GM23338 (cell line): Measurements from ENCODE around the gene STX1B. TPM values are rescaled to one million over a fixed set of nuclear protein-coding genes. Genes with fewer than 3 reads are reported as not detected.

Experiments used
- ATAC-seq: fragments of 200-7000 bp; cut with Tn5 transposase; 3 replicates; pipeline ENCODE4 v1.9.1; 2020
- DNase-seq: peaks from one replicate; pipeline ENCODE4 v3.0.0-alpha.2; 2015; ENCODE audit warnings: low spot score
- H2AFZ ChIP-seq: fragments of 200-600 bp; sonication (generic); 2 replicates; pipeline ENCODE4 v1.8.0; 2016; ENCODE audit warnings: antibody characterized with exemption, mild to moderate bottlenecking, moderate library complexity
- H3F3A ChIP-seq: fragments of 200-600 bp; sonication (generic); replicated peaks from 2 replicates; pipeline ENCODE4 v1.8.0; 2017; ENCODE audit warnings: antibody characterized with exemption, mixed run types, low read depth
- H3K27ac ChIP-seq: fragments of 200-600 bp; sonication (generic); 2 replicates; pipeline ENCODE4 v1.6.1; 2016; ENCODE audit warnings: low read depth
- H3K27me3 ChIP-seq: fragments of 200-600 bp; sonication (generic); 2 replicates; pipeline ENCODE4 v1.8.0; 2016; ENCODE audit warnings: mild to moderate bottlenecking, mixed run types, moderate library complexity; ENCODE audit not compliant: insufficient read depth
- H3K36me3 ChIP-seq: fragments of 200-600 bp; sonication (generic); 2 replicates; pipeline ENCODE4 v1.8.0; 2016; ENCODE audit warnings: mild to moderate bottlenecking; ENCODE audit not compliant: insufficient read depth
- H3K4me1 ChIP-seq: fragments of 200-600 bp; sonication (generic); 2 replicates; pipeline ENCODE4 v1.8.0; 2016; ENCODE audit warnings: mild to moderate bottlenecking, moderate library complexity; ENCODE audit not compliant: insufficient read depth
- H3K4me2 ChIP-seq: fragments of 200-600 bp; sonication (generic); 2 replicates; pipeline ENCODE4 v1.7.1; 2017; ENCODE audit warnings: mixed run types
- H3K4me3 ChIP-seq: fragments of 200-600 bp; sonication (generic); 2 replicates; pipeline ENCODE4 v1.6.1; 2016; ENCODE audit warnings: mixed run types
- H3K79me2 ChIP-seq: fragments of 200-600 bp; sonication (generic); replicated peaks from 2 replicates; pipeline ENCODE4 v1.8.0; 2017; ENCODE audit warnings: mild to moderate bottlenecking; ENCODE audit not compliant: insufficient read depth
- H3K9me2 ChIP-seq: fragments of 200-600 bp; sonication (generic); 2 replicates; pipeline ENCODE4 v1.8.0; 2017; ENCODE audit not compliant: insufficient read depth
- H4K20me1 ChIP-seq: fragments of 200-600 bp; sonication (generic); replicated peaks from 2 replicates; pipeline ENCODE4 v1.8.0; 2017; ENCODE audit warnings: mild to moderate bottlenecking; ENCODE audit not compliant: insufficient read depth
- H3K27ac Mint-ChIP-seq: 2 replicates; pipeline ENCODE4 v1.8.0; 2020; ENCODE audit warnings: inconsistent platforms, mild to moderate bottlenecking, moderate library complexity, mixed read lengths
- H3K27me3 Mint-ChIP-seq: 3 replicates; pipeline ENCODE4 v1.8.0; 2022; ENCODE audit warnings: low read depth, mild to moderate bottlenecking, moderate library complexity, mixed read lengths, inconsistent platforms; ENCODE audit not compliant: insufficient read depth, poor library complexity
- H3K36me3 Mint-ChIP-seq: 3 replicates; pipeline ENCODE4 v1.8.0; 2021; ENCODE audit warnings: low read depth, mild to moderate bottlenecking, inconsistent platforms, moderate library complexity, mixed read lengths
- H3K4me1 Mint-ChIP-seq: 3 replicates; pipeline ENCODE4 v1.8.0; 2020; ENCODE audit warnings: mild to moderate bottlenecking, inconsistent platforms, mixed read lengths
- H3K4me3 Mint-ChIP-seq: 3 replicates; pipeline ENCODE4 v1.8.0; 2021; ENCODE audit warnings: moderate library complexity, mild to moderate bottlenecking, inconsistent platforms, mixed read lengths
- H3K9me3 Mint-ChIP-seq: 3 replicates; pipeline ENCODE4 v1.8.0; 2020; ENCODE audit warnings: moderate library complexity, mild to moderate bottlenecking, inconsistent platforms, mixed read lengths
- CREB1 ChIP-seq: fragments of 250-450 bp; sonication (Bioruptor Pico); IDR thresholded peaks from 2 replicates; pipeline ENCODE4 v1.5.0; 2020; ENCODE audit warnings: low read depth, mild to moderate bottlenecking, moderate library complexity
- EZH2 ChIP-seq: fragments of 200-600 bp; sonication (generic); IDR thresholded peaks from one replicate; pipeline ENCODE4 v1.8.0; 2017; ENCODE audit warnings: antibody characterized with exemption, mild to moderate bottlenecking, low read depth; ENCODE audit not compliant: unreplicated experiment
- EZH2phosphoT487 ChIP-seq: fragments of 200-600 bp; sonication (generic); IDR thresholded peaks from one replicate; pipeline ENCODE4 v1.8.1; 2018; ENCODE audit warnings: antibody characterized with exemption; ENCODE audit not compliant: unreplicated experiment
- JUNB ChIP-seq: IDR thresholded peaks from one replicate; pipeline ENCODE4 v1.6.1; 2016; ENCODE audit warnings: antibody characterized with exemption; ENCODE audit not compliant: unreplicated experiment
- NANOG ChIP-seq: IDR thresholded peaks from 2 replicates; pipeline ENCODE4 v1.6.1; 2016; ENCODE audit warnings: antibody characterized with exemption, borderline replicate concordance
- POLR2AphosphoS5 ChIP-seq: IDR thresholded peaks from 2 replicates; pipeline ENCODE4 v1.6.1; 2016; ENCODE audit warnings: antibody characterized with exemption, low read depth
- STAT1 ChIP-seq: IDR thresholded peaks from one replicate; pipeline ENCODE4 v1.6.1; 2016; ENCODE audit warnings: antibody characterized with exemption; ENCODE audit not compliant: unreplicated experiment
- ZNF114 ChIP-seq: fragments of 250-450 bp; sonication (Bioruptor Pico); IDR thresholded peaks from 2 replicates; pipeline ENCODE4 v1.5.0; 2020; ENCODE audit warnings: mild to moderate bottlenecking, moderate library complexity
- ZNF331 ChIP-seq: fragments of 250-450 bp; sonication (Bioruptor Pico); IDR thresholded peaks from 2 replicates; pipeline ENCODE4 v1.5.0; 2020; ENCODE audit warnings: low read depth, mild to moderate bottlenecking, moderate library complexity
- ZNF462 ChIP-seq: fragments of 250-450 bp; sonication (Bioruptor Pico); IDR thresholded peaks from 2 replicates; pipeline ENCODE4 v1.5.0; 2020; ENCODE audit warnings: mild to moderate bottlenecking, moderate library complexity
- polyA plus RNA-seq: library from polyadenylated mRNA; unstranded; fragments of >200 nt; fragmentation: Nextera tagmentation; extraction: Ambion mirVana; gene quantifications from 2 replicates; pipeline ENCODE4 v1.2.1, GENCODE V29; 2016
- total RNA-seq: library from RNA; depleted of rRNA; stranded (reverse); fragments of >200 nt; shearing (Covaris generic); gene quantifications from 2 replicates; pipeline ENCODE4 v1.2.3, GENCODE V29; 2014
- TF ChIP-seq, protein P1 (sequence below): IDR thresholded peaks from one replicate; pipeline ENCODE4 v1.6.1; 2018; ENCODE audit warnings: antibody characterized with exemption; ENCODE audit not compliant: unreplicated experiment
- TF ChIP-seq, protein P2 (sequence below), 2 experiments: fragments of 200-600 bp in 1 of 2; sonication (generic) in 1 of 2; conservative IDR thresholded peaks; 2 replicates each; pipeline versions ENCODE4 v1.5.1 to v1.6.1; 2016 to 2017; ENCODE audit warnings: antibody characterized with exemption in 2 of 2, low read depth in 2 of 2, mild to moderate bottlenecking in 2 of 2, moderate library complexity in 1 of 2

The STX1B gene
- total and polyA plus RNA-seq, 2 experiments from 2014 or later, result 1.7 to 9.5 TPM

DNA sequence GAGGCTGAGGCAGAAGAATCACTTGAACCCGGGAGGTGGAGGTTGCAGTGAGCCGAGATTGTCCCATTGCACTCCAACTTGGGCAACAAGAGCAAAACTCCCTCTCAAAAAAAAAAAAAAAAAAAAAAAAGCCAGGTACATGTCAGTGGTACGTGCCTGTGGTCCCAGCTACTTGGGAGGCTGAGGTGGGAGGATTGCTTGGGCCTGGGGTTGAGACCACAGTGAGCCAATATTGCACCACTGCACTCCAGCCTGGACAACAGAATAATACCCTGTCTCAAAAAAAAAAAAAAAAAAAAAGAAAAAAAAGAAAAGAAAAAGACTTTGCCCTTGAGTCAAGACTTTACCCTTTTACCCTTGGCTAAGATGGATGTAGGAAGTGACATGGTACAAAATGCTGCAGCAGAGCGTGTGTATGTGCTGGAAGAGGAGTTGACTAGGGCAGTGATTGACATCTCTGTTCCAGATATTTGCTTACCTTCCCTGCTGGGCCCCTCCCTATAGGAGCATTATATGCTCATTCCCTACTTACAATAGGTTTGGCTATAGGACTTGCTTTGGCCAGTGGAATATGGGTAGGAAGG, 33.6 kb upstream of the STX1B start:
- no peak for DNase-seq
- Histone ChIP-seq H3K27me3 (no peaks in the 10 kb centered on the region), H3K9me2 (no peaks in the 10 kb centered on the region), H3K36me3 (no peaks in the 10 kb centered on the region; the same call in 1 of the 2 replicates), H3K4me2 (no peak overlapping the region), H2AFZ (no peak overlapping the region), H3F3A (peaks cover 12% of the 10 kb centered on the region; the same call in 1 of the 2 replicates), H3K79me2 (no peaks in the 10 kb centered on the region), H3K4me1 (0 out of 2 replicates have a peak, but pooled peaks cover 9% of the 10 kb centered on the region), H3K4me3 (no peak overlapping the region), H4K20me1 (no peaks in the 10 kb centered on the region), H3K27ac (no peak overlapping the region)
- Mint-ChIP-seq H3K4me1 (peaks cover 3% of the 10 kb centered on the region; the same call in 1 of the 3 replicates), H3K36me3 (peaks cover 3% of the 10 kb centered on the region), H3K9me3 (no peaks in the 10 kb centered on the region), H3K4me3 (no peak overlapping the region), H3K27me3 (peaks cover 6% of the 10 kb centered on the region), H3K27ac (no peak overlapping the region)
- TF ChIP-seq EZH2, result no peak
- TF ChIP-seq, protein P1, sequence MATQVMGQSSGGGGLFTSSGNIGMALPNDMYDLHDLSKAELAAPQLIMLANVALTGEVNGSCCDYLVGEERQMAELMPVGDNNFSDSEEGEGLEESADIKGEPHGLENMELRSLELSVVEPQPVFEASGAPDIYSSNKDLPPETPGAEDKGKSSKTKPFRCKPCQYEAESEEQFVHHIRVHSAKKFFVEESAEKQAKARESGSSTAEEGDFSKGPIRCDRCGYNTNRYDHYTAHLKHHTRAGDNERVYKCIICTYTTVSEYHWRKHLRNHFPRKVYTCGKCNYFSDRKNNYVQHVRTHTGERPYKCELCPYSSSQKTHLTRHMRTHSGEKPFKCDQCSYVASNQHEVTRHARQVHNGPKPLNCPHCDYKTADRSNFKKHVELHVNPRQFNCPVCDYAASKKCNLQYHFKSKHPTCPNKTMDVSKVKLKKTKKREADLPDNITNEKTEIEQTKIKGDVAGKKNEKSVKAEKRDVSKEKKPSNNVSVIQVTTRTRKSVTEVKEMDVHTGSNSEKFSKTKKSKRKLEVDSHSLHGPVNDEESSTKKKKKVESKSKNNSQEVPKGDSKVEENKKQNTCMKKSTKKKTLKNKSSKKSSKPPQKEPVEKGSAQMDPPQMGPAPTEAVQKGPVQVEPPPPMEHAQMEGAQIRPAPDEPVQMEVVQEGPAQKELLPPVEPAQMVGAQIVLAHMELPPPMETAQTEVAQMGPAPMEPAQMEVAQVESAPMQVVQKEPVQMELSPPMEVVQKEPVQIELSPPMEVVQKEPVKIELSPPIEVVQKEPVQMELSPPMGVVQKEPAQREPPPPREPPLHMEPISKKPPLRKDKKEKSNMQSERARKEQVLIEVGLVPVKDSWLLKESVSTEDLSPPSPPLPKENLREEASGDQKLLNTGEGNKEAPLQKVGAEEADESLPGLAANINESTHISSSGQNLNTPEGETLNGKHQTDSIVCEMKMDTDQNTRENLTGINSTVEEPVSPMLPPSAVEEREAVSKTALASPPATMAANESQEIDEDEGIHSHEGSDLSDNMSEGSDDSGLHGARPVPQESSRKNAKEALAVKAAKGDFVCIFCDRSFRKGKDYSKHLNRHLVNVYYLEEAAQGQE, result no peak
- no peak for TF ChIP-seq ZNF462 (CRISPR knock-in tag)
- TF ChIP-seq POLR2AphosphoS5, result no peak
- TF ChIP-seq EZH2phosphoT487, result no peak
- TF ChIP-seq CREB1 (CRISPR knock-in tag), result no peak
- no peak for TF ChIP-seq NANOG
- no peak for TF ChIP-seq ZNF114
- no peak for TF ChIP-seq JUNB
- no peak for TF ChIP-seq ZNF331
- TF ChIP-seq STAT1, result no peak
- TF ChIP-seq, protein P2, sequence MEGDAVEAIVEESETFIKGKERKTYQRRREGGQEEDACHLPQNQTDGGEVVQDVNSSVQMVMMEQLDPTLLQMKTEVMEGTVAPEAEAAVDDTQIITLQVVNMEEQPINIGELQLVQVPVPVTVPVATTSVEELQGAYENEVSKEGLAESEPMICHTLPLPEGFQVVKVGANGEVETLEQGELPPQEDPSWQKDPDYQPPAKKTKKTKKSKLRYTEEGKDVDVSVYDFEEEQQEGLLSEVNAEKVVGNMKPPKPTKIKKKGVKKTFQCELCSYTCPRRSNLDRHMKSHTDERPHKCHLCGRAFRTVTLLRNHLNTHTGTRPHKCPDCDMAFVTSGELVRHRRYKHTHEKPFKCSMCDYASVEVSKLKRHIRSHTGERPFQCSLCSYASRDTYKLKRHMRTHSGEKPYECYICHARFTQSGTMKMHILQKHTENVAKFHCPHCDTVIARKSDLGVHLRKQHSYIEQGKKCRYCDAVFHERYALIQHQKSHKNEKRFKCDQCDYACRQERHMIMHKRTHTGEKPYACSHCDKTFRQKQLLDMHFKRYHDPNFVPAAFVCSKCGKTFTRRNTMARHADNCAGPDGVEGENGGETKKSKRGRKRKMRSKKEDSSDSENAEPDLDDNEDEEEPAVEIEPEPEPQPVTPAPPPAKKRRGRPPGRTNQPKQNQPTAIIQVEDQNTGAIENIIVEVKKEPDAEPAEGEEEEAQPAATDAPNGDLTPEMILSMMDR (conservative IDR thresholded peaks at IDR 0.05; ENCODE audit: low read depth in 2 of 2), result no peak
- ATAC-seq, result no peak
